ENCODE results near the gene MALL.
"Not testable (repeated sequence)": the region's sequence is repeated elsewhere in the genome, so short reads cannot be mapped to it uniquely, and the experiment has no call there.

MALL gene

GRCh38 chr2:110116033-110116710, 550 bp upstream of the MALL start:
- TF ChIP-seq CTCF (IDR thresholded peaks at IDR 0.05; ENCODE audit: low read depth, low read length) = peak; percentile 40
- H3K4me3 ChIP-seq (ENCODE audit: low read depth, low read length) = no peak overlapping the region

GRCh38 chr2:110114831-110115255, 779 bp downstream of the MALL start:
- no peak for TF ChIP-seq CTCF (IDR thresholded peaks at IDR 0.05; ENCODE audit: low read depth, low read length)
- no peak overlapping the region for H3K4me3 ChIP-seq (ENCODE audit: low read depth, low read length)

GRCh38 chr2:110113961-110114591, 1.5 kb downstream of the MALL start:
- TF ChIP-seq CTCF (IDR thresholded peaks at IDR 0.05; ENCODE audit: low read depth, low read length) = no peak
- no peak overlapping the region for H3K4me3 ChIP-seq (ENCODE audit: low read depth, low read length)

- H3K4me3 ChIP-seq (ENCODE audit: low read depth, low read length) = not testable (repeated sequence)
Measured at GRCh38 chr2:110108291-110108690, 7.3 kb downstream of the MALL start.

GRCh38 chr2:110107092-110108079, 8.2 kb downstream of the MALL start:
- H3K4me3 ChIP-seq (ENCODE audit: low read depth, low read length) = no peak overlapping the region
- TF ChIP-seq CTCF (IDR thresholded peaks at IDR 0.05; ENCODE audit: low read depth, low read length) = no peak

GRCh38 chr2:110106642-110107041, 9.0 kb downstream of the MALL start:
- no peak overlapping the region for H3K4me3 ChIP-seq (ENCODE audit: low read depth, low read length)
- no peak for TF ChIP-seq CTCF (IDR thresholded peaks at IDR 0.05; ENCODE audit: low read depth, low read length)

GRCh38 chr2:110105608-110106467, 9.8 kb downstream of the MALL start:
- TF ChIP-seq CTCF (IDR thresholded peaks at IDR 0.05; ENCODE audit: low read depth, low read length) = no peak
- H3K4me3 ChIP-seq (ENCODE audit: low read depth, low read length) = no peak overlapping the region
